ENCODE data around the gene PDCD1LG2.

PDCD1LG2 gene

GRCh38 chr9:5532790-5533189 lies 22.5 kb downstream of the PDCD1LG2 start:
- Histone ChIP-seq H3K4me1 (ENCODE audit: control insufficient read depth, insufficient read depth, low read length) (peaks cover 19% of the 10 kb centered on the region), H3K9me3 (ENCODE audit: control insufficient read depth, insufficient read depth, low read length) (no peaks in the 10 kb centered on the region), H3K27me3 (ENCODE audit: control insufficient read depth, insufficient read depth, low read length) (no peaks in the 10 kb centered on the region), H3K4me3 (ENCODE audit: low read depth, low read length) (no peak overlapping the region), H3K27ac (ENCODE audit: low read depth, low read length) (no peak overlapping the region), H3K36me3 (ENCODE audit: control insufficient read depth, insufficient read depth, low read length) (no peaks in the 10 kb centered on the region), H3K9ac (ENCODE audit: low read depth, low read length) (no peak overlapping the region)

DNA sequence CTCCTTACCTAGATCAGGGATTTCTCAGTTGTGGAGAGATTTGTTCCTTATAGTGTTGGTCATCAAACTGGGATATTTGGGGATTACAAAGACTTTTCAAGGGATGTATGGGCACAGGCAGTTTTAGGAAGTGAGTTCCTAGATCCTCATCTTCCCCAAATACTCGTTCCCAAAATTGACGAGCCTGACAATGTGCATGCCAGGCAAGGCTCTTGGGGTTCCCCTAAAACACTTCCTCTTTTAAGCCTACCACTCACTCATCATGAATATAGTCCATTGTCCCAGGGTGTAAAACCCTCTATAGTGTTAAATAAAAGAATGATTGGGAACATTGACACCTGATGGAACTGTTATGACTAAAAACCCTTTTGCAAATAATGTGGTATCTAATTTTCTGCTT lies 26.4 kb downstream of the PDCD1LG2 start:
- Histone ChIP-seq H3K9ac (ENCODE audit: low read depth, low read length) (no peak overlapping the region), H3K4me1 (ENCODE audit: control insufficient read depth, insufficient read depth, low read length) (peaks cover 4% of the 10 kb centered on the region; the same call in 1 of the 2 replicates), H3K27me3 (ENCODE audit: control insufficient read depth, insufficient read depth, low read length) (no peaks in the 10 kb centered on the region), H3K27ac (ENCODE audit: low read depth, low read length) (no peak overlapping the region), H3K4me3 (ENCODE audit: low read depth, low read length) (no peak overlapping the region), H3K36me3 (ENCODE audit: control insufficient read depth, insufficient read depth, low read length) (no peaks in the 10 kb centered on the region), H3K9me3 (ENCODE audit: control insufficient read depth, insufficient read depth, low read length) (no peaks in the 10 kb centered on the region)

- Histone ChIP-seq H3K9me3 (ENCODE audit: control insufficient read depth, insufficient read depth, low read length) (no peaks in the 10 kb centered on the region), H3K36me3 (ENCODE audit: control insufficient read depth, insufficient read depth, low read length) (no peaks in the 10 kb centered on the region), H3K4me1 (ENCODE audit: control insufficient read depth, insufficient read depth, low read length) (peaks cover 11% of the 10 kb centered on the region), H3K9ac (ENCODE audit: low read depth, low read length) (no peak overlapping the region), H3K27me3 (ENCODE audit: control insufficient read depth, insufficient read depth, low read length) (no peaks in the 10 kb centered on the region), H3K27ac (ENCODE audit: low read depth, low read length) (no peak overlapping the region), H3K4me3 (ENCODE audit: low read depth, low read length) (no peak overlapping the region; the same call in 1 of the 2 replicates)
Measured at GRCh38 chr9:5543875-5544702, 33.8 kb downstream of the PDCD1LG2 start.

GRCh38 chr9:5549658-5550650 lies 39.6 kb downstream of the PDCD1LG2 start:
- Histone ChIP-seq H3K27ac (ENCODE audit: low read depth, low read length) (no peak overlapping the region), H3K4me1 (ENCODE audit: control insufficient read depth, insufficient read depth, low read length) (no peaks in the 10 kb centered on the region), H3K36me3 (ENCODE audit: control insufficient read depth, insufficient read depth, low read length) (no peaks in the 10 kb centered on the region), H3K4me3 (ENCODE audit: low read depth, low read length) (no peak overlapping the region), H3K27me3 (ENCODE audit: control insufficient read depth, insufficient read depth, low read length) (no peaks in the 10 kb centered on the region), H3K9me3 (ENCODE audit: control insufficient read depth, insufficient read depth, low read length) (no peaks in the 10 kb centered on the region), H3K9ac (ENCODE audit: low read depth, low read length) (no peak overlapping the region)

GRCh38 chr9:5551368-5552150 lies 41.2 kb downstream of the PDCD1LG2 start:
- Histone ChIP-seq H3K9ac (ENCODE audit: low read depth, low read length) (no peak overlapping the region), H3K4me1 (ENCODE audit: control insufficient read depth, insufficient read depth, low read length) (no peaks in the 10 kb centered on the region), H3K27ac (ENCODE audit: low read depth, low read length) (no peak overlapping the region), H3K36me3 (ENCODE audit: control insufficient read depth, insufficient read depth, low read length) (no peaks in the 10 kb centered on the region), H3K4me3 (ENCODE audit: low read depth, low read length) (no peak overlapping the region), H3K9me3 (ENCODE audit: control insufficient read depth, insufficient read depth, low read length) (no peaks in the 10 kb centered on the region), H3K27me3 (ENCODE audit: control insufficient read depth, insufficient read depth, low read length) (no peaks in the 10 kb centered on the region)

DNA sequence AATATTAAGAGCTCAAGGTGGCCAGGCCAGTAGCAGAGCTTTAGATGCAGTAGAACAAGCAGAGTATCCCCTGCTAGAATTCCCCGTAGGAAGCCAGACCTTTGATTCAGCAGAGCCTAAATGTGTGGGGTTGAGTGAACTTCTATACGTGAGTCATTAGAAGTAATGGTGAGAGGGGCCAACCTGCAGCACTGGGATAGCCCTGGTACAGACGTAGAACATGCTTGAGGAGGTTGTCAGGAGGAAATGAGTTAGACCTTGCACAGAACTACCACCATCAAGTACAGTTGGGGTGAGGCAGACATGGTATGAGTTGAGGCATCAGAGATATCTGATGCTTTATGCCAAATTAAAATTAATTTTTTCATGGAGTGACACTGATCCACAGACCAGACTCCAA lies 42.0 kb downstream of the PDCD1LG2 start:
- Histone ChIP-seq H3K36me3 (ENCODE audit: control insufficient read depth, insufficient read depth, low read length) (no peaks in the 10 kb centered on the region), H3K4me1 (ENCODE audit: control insufficient read depth, insufficient read depth, low read length) (no peaks in the 10 kb centered on the region), H3K9me3 (ENCODE audit: control insufficient read depth, insufficient read depth, low read length) (no peaks in the 10 kb centered on the region), H3K4me3 (ENCODE audit: low read depth, low read length) (no peak overlapping the region), H3K9ac (ENCODE audit: low read depth, low read length) (no peak overlapping the region), H3K27me3 (ENCODE audit: control insufficient read depth, insufficient read depth, low read length) (no peaks in the 10 kb centered on the region), H3K27ac (ENCODE audit: low read depth, low read length) (no peak overlapping the region)

DNA sequence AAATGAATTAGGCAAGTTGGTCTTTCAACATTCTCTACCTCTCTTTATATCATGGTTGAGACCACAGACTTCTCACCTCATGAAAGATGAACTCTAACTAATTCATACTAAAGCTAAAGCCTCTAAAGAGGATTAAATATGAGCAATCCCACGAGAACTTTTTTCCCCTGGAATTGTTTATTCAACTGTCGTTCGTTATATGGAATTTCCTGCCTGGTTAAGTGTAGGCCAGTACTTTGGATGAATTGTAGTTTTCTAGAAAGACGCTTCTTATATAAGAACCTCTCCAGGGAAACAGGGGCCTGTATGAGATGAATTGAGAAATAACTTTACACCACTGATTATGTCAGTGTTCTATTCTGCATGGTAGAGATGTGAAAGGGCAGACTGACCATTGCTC lies 42.9 kb downstream of the PDCD1LG2 start:
- Histone ChIP-seq H3K4me3 (ENCODE audit: low read depth, low read length) (no peak overlapping the region), H3K9me3 (ENCODE audit: control insufficient read depth, insufficient read depth, low read length) (no peaks in the 10 kb centered on the region), H3K36me3 (ENCODE audit: control insufficient read depth, insufficient read depth, low read length) (no peaks in the 10 kb centered on the region), H3K27ac (ENCODE audit: low read depth, low read length) (no peak overlapping the region), H3K27me3 (ENCODE audit: control insufficient read depth, insufficient read depth, low read length) (no peaks in the 10 kb centered on the region), H3K9ac (ENCODE audit: low read depth, low read length) (no peak overlapping the region), H3K4me1 (ENCODE audit: control insufficient read depth, insufficient read depth, low read length) (no peaks in the 10 kb centered on the region)

DNA sequence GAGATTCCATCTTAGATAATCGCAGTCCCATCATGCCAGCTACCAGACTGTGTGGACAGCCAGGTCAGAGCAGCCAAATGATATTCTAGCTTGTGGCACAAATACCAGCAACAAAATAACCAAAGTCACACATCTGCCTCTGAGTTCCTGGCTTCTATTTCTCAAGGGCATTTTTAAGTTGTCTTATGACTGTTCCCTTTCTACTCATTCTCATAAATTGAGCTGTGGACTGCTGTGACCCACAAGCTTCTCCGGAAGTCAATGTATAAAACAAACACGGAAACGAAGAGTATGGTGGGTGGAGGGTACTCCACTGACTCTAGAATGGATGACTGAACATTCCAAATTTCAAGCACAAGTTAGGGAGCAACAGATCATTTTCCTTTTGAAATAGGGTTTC lies 43.9 kb downstream of the PDCD1LG2 start:
- H3K4me1 ChIP-seq (ENCODE audit: control insufficient read depth, insufficient read depth, low read length): no peaks in the 10 kb centered on the region
- no peak overlapping the region for H3K9ac ChIP-seq (ENCODE audit: low read depth, low read length)
- H3K27ac ChIP-seq (ENCODE audit: low read depth, low read length): no peak overlapping the region
- H3K27me3 ChIP-seq (ENCODE audit: control insufficient read depth, insufficient read depth, low read length): no peaks in the 10 kb centered on the region
- H3K4me3 ChIP-seq (ENCODE audit: low read depth, low read length): no peak overlapping the region
- H3K9me3 ChIP-seq (ENCODE audit: control insufficient read depth, insufficient read depth, low read length): no peaks in the 10 kb centered on the region
- H3K36me3 ChIP-seq (ENCODE audit: control insufficient read depth, insufficient read depth, low read length): no peaks in the 10 kb centered on the region

DNA sequence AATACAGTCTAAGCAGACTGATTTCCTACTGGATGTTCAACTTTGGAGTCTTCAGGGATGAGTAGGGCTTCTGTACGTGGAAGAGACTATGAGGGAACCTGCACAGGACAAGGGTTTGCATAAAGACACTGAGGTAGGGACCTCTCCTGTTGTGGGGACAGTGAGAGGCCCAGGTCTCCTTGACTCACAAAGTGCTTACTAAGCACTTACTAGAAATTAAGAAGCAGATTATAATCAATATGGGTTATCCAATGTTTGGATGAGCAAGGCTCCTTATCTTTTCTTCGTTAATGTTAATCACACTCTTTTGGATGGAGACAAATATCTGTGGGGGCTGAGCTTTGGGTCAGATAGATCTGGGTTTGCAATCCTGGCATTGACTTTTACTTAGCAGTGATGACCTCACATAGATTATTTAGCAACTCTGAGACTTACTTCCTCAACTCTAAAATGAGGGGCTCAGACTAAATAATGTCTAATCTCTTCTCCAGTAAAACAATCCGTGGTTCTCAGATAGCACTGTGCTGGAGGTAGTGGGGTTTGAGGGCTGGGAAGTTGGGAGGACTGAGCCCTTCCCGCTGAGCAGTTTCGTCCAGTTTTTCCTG lies 45.9 kb downstream of the PDCD1LG2 start:
- H3K9ac ChIP-seq (ENCODE audit: low read depth, low read length): no peak overlapping the region
- H3K4me3 ChIP-seq (ENCODE audit: low read depth, low read length): no peak overlapping the region
- no peaks in the 10 kb centered on the region for H3K9me3 ChIP-seq (ENCODE audit: control insufficient read depth, insufficient read depth, low read length)
- no peaks in the 10 kb centered on the region for H3K36me3 ChIP-seq (ENCODE audit: control insufficient read depth, insufficient read depth, low read length)
- no peak overlapping the region for H3K27ac ChIP-seq (ENCODE audit: low read depth, low read length)
- no peaks in the 10 kb centered on the region for H3K4me1 ChIP-seq (ENCODE audit: control insufficient read depth, insufficient read depth, low read length)
- H3K27me3 ChIP-seq (ENCODE audit: control insufficient read depth, insufficient read depth, low read length): peaks cover 3% of the 10 kb centered on the region; the same call in 1 of the 2 replicates

Data from HUES48 (cell line).